GM23338 (cell line): Measurements from ENCODE around the gene RSBN1L. TPM values are rescaled to one million over a fixed set of nuclear protein-coding genes. Genes with fewer than 3 reads are reported as not detected.

Experiments
- ATAC-seq: fragments of 200-7000 bp; cut with Tn5 transposase; 3 replicates; pipeline ENCODE4 v1.9.1; 2020
- DNase-seq: peaks from one replicate; pipeline ENCODE4 v3.0.0-alpha.2; 2015; ENCODE audit warnings: low spot score
- H2AFZ ChIP-seq: fragments of 200-600 bp; sonication (generic); 2 replicates; pipeline ENCODE4 v1.8.0; 2016; ENCODE audit warnings: antibody characterized with exemption, mild to moderate bottlenecking, moderate library complexity
- H3F3A ChIP-seq: fragments of 200-600 bp; sonication (generic); replicated peaks from 2 replicates; pipeline ENCODE4 v1.8.0; 2017; ENCODE audit warnings: antibody characterized with exemption, mixed run types, low read depth
- H3K27ac ChIP-seq: fragments of 200-600 bp; sonication (generic); 2 replicates; pipeline ENCODE4 v1.6.1; 2016; ENCODE audit warnings: low read depth
- H3K27me3 ChIP-seq: fragments of 200-600 bp; sonication (generic); 2 replicates; pipeline ENCODE4 v1.8.0; 2016; ENCODE audit warnings: mild to moderate bottlenecking, mixed run types, moderate library complexity; ENCODE audit not compliant: insufficient read depth
- H3K36me3 ChIP-seq: fragments of 200-600 bp; sonication (generic); 2 replicates; pipeline ENCODE4 v1.8.0; 2016; ENCODE audit warnings: mild to moderate bottlenecking; ENCODE audit not compliant: insufficient read depth
- H3K4me1 ChIP-seq: fragments of 200-600 bp; sonication (generic); 2 replicates; pipeline ENCODE4 v1.8.0; 2016; ENCODE audit warnings: mild to moderate bottlenecking, moderate library complexity; ENCODE audit not compliant: insufficient read depth
- H3K4me2 ChIP-seq: fragments of 200-600 bp; sonication (generic); 2 replicates; pipeline ENCODE4 v1.7.1; 2017; ENCODE audit warnings: mixed run types
- H3K4me3 ChIP-seq: fragments of 200-600 bp; sonication (generic); 2 replicates; pipeline ENCODE4 v1.6.1; 2016; ENCODE audit warnings: mixed run types
- H3K79me2 ChIP-seq: fragments of 200-600 bp; sonication (generic); replicated peaks from 2 replicates; pipeline ENCODE4 v1.8.0; 2017; ENCODE audit warnings: mild to moderate bottlenecking; ENCODE audit not compliant: insufficient read depth
- H3K9me2 ChIP-seq: fragments of 200-600 bp; sonication (generic); 2 replicates; pipeline ENCODE4 v1.8.0; 2017; ENCODE audit not compliant: insufficient read depth
- H4K20me1 ChIP-seq: fragments of 200-600 bp; sonication (generic); replicated peaks from 2 replicates; pipeline ENCODE4 v1.8.0; 2017; ENCODE audit warnings: mild to moderate bottlenecking; ENCODE audit not compliant: insufficient read depth
- H3K27ac Mint-ChIP-seq: 2 replicates; pipeline ENCODE4 v1.8.0; 2020; ENCODE audit warnings: inconsistent platforms, mild to moderate bottlenecking, moderate library complexity, mixed read lengths
- H3K27me3 Mint-ChIP-seq: 3 replicates; pipeline ENCODE4 v1.8.0; 2022; ENCODE audit warnings: low read depth, mild to moderate bottlenecking, moderate library complexity, mixed read lengths, inconsistent platforms; ENCODE audit not compliant: insufficient read depth, poor library complexity
- H3K36me3 Mint-ChIP-seq: 3 replicates; pipeline ENCODE4 v1.8.0; 2021; ENCODE audit warnings: low read depth, mild to moderate bottlenecking, inconsistent platforms, moderate library complexity, mixed read lengths
- H3K4me1 Mint-ChIP-seq: 3 replicates; pipeline ENCODE4 v1.8.0; 2020; ENCODE audit warnings: mild to moderate bottlenecking, inconsistent platforms, mixed read lengths
- H3K4me3 Mint-ChIP-seq: 3 replicates; pipeline ENCODE4 v1.8.0; 2021; ENCODE audit warnings: moderate library complexity, mild to moderate bottlenecking, inconsistent platforms, mixed read lengths
- H3K9me3 Mint-ChIP-seq: 3 replicates; pipeline ENCODE4 v1.8.0; 2020; ENCODE audit warnings: moderate library complexity, mild to moderate bottlenecking, inconsistent platforms, mixed read lengths
- ETS1 ChIP-seq: IDR thresholded peaks from 2 replicates; pipeline ENCODE4 v1.6.1; 2016; ENCODE audit warnings: antibody characterized with exemption
- EZH2phosphoT487 ChIP-seq: fragments of 200-600 bp; sonication (generic); IDR thresholded peaks from one replicate; pipeline ENCODE4 v1.8.1; 2018; ENCODE audit warnings: antibody characterized with exemption; ENCODE audit not compliant: unreplicated experiment
- JUNB ChIP-seq: IDR thresholded peaks from one replicate; pipeline ENCODE4 v1.6.1; 2016; ENCODE audit warnings: antibody characterized with exemption; ENCODE audit not compliant: unreplicated experiment
- POLR2AphosphoS5 ChIP-seq: IDR thresholded peaks from 2 replicates; pipeline ENCODE4 v1.6.1; 2016; ENCODE audit warnings: antibody characterized with exemption, low read depth
- REST ChIP-seq: IDR thresholded peaks from one replicate; pipeline ENCODE4 v1.6.1; 2018; ENCODE audit warnings: antibody characterized with exemption; ENCODE audit not compliant: unreplicated experiment
- STAT1 ChIP-seq: IDR thresholded peaks from one replicate; pipeline ENCODE4 v1.6.1; 2016; ENCODE audit warnings: antibody characterized with exemption; ENCODE audit not compliant: unreplicated experiment
- ZNF114 ChIP-seq: fragments of 250-450 bp; sonication (Bioruptor Pico); IDR thresholded peaks from 2 replicates; pipeline ENCODE4 v1.5.0; 2020; ENCODE audit warnings: mild to moderate bottlenecking, moderate library complexity
- ZNF331 ChIP-seq: fragments of 250-450 bp; sonication (Bioruptor Pico); IDR thresholded peaks from 2 replicates; pipeline ENCODE4 v1.5.0; 2020; ENCODE audit warnings: low read depth, mild to moderate bottlenecking, moderate library complexity
- polyA plus RNA-seq: library from polyadenylated mRNA; unstranded; fragments of >200 nt; fragmentation: Nextera tagmentation; extraction: Ambion mirVana; gene quantifications from 2 replicates; pipeline ENCODE4 v1.2.1, GENCODE V29; 2016
- total RNA-seq: library from RNA; depleted of rRNA; stranded (reverse); fragments of >200 nt; shearing (Covaris generic); gene quantifications from 2 replicates; pipeline ENCODE4 v1.2.3, GENCODE V29; 2014
- TF ChIP-seq, protein P1 (sequence below), 2 experiments: fragments of 200-600 bp in 1 of 2; sonication (generic) in 1 of 2; conservative IDR thresholded peaks; 2 replicates each; pipeline versions ENCODE4 v1.5.1 to v1.6.1; 2016 to 2017; ENCODE audit warnings: antibody characterized with exemption in 2 of 2, low read depth in 2 of 2, mild to moderate bottlenecking in 2 of 2, moderate library complexity in 1 of 2

The RSBN1L gene
- total and polyA plus RNA-seq, 2 experiments from 2014 or later, result 9.7 to 19.7 TPM

- TF ChIP-seq ETS1 (no peak), POLR2AphosphoS5 (no peak), EZH2phosphoT487 (no peak), STAT1 (no peak), ZNF114 (CRISPR knock-in tag) (no peak), REST (no peak), JUNB (no peak)
- TF ChIP-seq, protein P1, sequence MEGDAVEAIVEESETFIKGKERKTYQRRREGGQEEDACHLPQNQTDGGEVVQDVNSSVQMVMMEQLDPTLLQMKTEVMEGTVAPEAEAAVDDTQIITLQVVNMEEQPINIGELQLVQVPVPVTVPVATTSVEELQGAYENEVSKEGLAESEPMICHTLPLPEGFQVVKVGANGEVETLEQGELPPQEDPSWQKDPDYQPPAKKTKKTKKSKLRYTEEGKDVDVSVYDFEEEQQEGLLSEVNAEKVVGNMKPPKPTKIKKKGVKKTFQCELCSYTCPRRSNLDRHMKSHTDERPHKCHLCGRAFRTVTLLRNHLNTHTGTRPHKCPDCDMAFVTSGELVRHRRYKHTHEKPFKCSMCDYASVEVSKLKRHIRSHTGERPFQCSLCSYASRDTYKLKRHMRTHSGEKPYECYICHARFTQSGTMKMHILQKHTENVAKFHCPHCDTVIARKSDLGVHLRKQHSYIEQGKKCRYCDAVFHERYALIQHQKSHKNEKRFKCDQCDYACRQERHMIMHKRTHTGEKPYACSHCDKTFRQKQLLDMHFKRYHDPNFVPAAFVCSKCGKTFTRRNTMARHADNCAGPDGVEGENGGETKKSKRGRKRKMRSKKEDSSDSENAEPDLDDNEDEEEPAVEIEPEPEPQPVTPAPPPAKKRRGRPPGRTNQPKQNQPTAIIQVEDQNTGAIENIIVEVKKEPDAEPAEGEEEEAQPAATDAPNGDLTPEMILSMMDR (conservative IDR thresholded peaks at IDR 0.05; ENCODE audit: low read depth in 2 of 2), result no peak
These were observed 42.7 kb upstream of the RSBN1L start (continued) for GRCh38 chr7:77653572-77653971.

GRCh38 chr7:77655356-77655755 lies 40.9 kb upstream of the RSBN1L start:
- Histone ChIP-seq H3F3A (0 out of 2 replicates have a peak, but pooled peaks cover 4% of the 10 kb centered on the region), H3K27me3 (no peaks in the 10 kb centered on the region), H3K79me2 (no peaks in the 10 kb centered on the region), H2AFZ (no peak overlapping the region), H3K27ac (no peak overlapping the region), H3K4me2 (no peak overlapping the region), H4K20me1 (no peaks in the 10 kb centered on the region), H3K4me3 (no peak overlapping the region), H3K4me1 (no peaks in the 10 kb centered on the region), H3K36me3 (peaks cover 10% of the 10 kb centered on the region; the same call in 1 of the 2 replicates), H3K9me2 (no peaks in the 10 kb centered on the region)
- Mint-ChIP-seq H3K36me3 (peaks cover 18% of the 10 kb centered on the region; the same call in 2 of the 3 replicates), H3K4me3 (no peak overlapping the region), H3K9me3 (no peaks in the 10 kb centered on the region), H3K27ac (no peak overlapping the region), H3K27me3 (peaks cover 2% of the 10 kb centered on the region), H3K4me1 (no peaks in the 10 kb centered on the region)
- no peak for DNase-seq
- no peak for ATAC-seq
- TF ChIP-seq REST (no peak), ZNF331 (CRISPR knock-in tag) (no peak), EZH2phosphoT487 (no peak), JUNB (no peak)
- TF ChIP-seq, protein P1 (conservative IDR thresholded peaks at IDR 0.05; ENCODE audit: low read depth in 2 of 2), result no peak
